HCEC 1CT (cell line): ENCODE measurements around the gene TMEM41B.
"Not testable (repeated sequence)": the region's sequence is repeated elsewhere in the genome, so short reads cannot be mapped to it uniquely, and the experiment has no call there.

Source experiments
- DNase-seq: peaks from one replicate; pipeline ENCODE4 v3.0.0-alpha.2; 2017

TMEM41B gene

DNA sequence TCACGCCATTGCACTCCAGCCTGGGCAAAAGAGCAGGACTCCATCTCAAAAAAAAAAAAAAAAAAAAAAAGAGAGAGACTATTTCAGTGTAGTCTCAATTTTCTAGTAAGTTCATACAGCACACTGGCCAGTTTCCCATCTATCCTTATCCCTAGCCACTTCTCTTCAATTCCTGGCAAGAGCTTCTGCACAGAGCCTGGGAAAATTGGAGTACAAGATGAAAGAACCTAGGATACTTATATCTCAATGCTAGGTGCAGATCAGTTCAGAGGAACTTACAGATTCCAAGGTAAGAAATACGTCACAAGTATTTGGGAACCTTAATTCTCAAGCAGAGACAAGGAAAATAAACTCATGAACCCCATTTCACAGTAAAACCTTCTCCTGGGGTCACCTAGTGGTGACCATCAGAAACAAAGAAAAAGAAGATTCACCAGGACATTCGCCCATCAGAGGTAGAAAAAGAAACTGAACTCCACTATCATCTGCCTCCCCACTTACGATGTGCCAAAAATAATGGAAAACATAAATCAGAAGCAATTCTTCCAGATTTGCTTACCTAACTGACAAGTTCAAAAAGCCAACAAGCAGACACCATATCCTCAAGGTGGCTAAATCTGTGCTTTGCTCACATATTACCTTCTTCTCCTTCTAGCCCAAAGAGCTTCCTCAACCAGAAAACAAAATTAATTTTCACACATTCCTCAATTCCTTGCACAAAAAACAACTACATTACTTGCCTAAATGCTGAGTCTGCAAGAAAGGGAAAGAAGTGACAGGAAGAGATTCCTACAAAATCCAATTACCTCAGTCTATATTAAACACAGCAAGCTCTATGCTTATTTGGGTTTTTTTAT is 54.2 kb downstream of the TMEM41B start:
- DNase-seq: no peak

- not testable (repeated sequence) for DNase-seq
Observed at GRCh38 chr11:9258279-9258678, 56.1 kb downstream of the TMEM41B start.

- DNase-seq: no peak
Observed at GRCh38 chr11:9254416-9254815, 60.0 kb downstream of the TMEM41B start.

DNA sequence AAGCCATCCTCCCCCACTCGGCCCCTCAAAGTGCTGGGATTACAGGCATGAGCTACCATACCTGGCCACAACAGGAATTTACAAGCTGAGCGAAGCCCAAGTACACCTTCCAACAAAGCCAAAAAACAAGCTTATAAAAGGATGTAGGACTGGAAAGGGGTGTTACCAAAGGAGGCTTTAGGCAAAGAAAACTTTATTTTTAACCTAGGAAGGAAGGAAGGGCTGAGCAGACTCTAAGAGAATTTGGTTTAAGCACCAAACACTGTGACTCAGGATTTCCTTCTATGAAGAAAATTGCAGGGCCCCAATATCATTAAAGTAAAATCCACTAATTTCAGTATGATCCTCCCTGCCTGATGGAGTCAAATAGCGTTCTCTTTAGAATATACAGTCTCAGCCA is 61.3 kb downstream of the TMEM41B start:
- DNase-seq: no peak

DNA sequence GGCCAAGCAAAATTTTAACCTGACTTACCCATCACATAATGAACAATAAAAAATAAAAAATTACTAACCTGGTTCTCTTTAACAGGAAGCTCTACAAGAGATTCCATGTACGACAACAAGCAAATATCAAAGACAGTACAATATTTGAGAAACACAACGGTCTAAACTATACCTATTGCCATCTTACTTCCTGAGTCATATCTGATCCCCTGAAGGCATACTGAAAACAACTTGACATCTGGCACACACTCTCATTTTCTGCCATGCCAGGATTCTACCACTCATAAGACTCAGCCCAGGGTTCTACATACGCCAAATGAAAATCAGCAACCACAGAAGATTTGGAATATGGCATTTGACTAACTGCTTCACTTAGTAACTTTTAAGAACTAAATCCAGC is 63.1 kb downstream of the TMEM41B start:
- DNase-seq: no peak

DNA sequence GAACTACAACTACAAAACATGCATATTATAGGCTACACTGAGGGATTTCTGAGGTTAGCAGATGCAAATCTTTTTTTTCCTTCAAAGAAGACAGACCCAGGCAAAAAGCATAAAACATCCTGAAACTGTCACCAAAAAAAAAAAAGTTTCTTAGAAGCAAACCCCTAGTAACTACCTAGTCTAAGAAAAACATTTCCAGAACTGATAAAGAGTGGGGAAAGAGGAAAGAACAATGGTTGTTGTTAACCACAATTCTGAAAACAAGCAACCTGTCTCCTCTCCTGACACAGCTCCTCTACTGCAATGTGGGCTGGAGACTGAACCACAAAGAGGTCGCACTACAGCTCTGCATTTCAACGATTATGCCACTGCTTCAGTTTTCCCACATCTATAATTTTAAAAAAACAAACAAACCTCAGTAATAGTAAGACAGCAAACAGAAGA is 64.2 kb downstream of the TMEM41B start:
- no peak for DNase-seq

- no peak for DNase-seq
Observed at GRCh38 chr11:9249252-9249651, 65.1 kb downstream of the TMEM41B start.

- no peak for DNase-seq
Observed at GRCh38 chr11:9247863-9248262, 66.5 kb downstream of the TMEM41B start.

- DNase-seq: not testable (repeated sequence)
Observed at GRCh38 chr11:9236242-9236641, 78.2 kb downstream of the TMEM41B start.

DNA sequence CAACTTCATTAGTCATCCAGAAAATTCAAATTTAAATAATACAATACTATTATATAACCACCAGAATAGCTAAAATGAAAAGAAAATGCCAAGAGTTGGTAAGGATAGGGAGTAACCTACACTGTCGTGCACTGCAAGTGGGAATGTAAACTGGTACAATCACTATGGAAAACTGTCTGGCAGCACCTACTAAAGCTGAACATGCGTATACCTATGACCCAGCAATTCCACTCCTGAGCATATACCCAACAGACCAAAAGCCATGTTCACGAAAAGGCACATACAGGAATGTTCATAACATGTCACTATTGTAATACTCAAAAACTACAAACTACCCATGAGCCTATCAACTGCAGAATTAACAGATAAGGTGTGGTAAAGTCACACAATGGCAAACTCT is 81.9 kb downstream of the TMEM41B start:
- no peak for DNase-seq

DNA sequence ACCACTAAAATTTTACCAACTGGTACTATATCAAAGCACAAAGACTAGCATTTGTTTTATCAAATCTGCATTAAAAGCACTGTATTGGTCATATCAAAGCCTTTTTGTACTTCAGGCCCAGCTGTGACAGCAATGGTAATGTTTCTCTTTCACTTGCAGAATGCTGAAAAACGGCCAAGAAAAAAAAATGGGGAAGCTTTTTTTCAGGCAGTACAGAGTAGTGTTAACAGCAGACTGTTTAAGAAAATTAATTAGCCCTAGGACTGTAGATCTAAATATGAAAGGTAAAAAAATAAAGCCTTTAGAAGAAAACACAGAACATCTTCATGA is 82.6 kb downstream of the TMEM41B start:
- DNase-seq: no peak
